AG09319 (cell line): ENCODE data around the gene TMC6.

Source experiments
- DNase-seq: peaks from one replicate; pipeline ENCODE4 v3.0.0-alpha.2; 2010; ENCODE audit warnings: low read depth; ENCODE audit errors: extremely low read depth
- TF ChIP-seq, protein P1 (sequence below): IDR thresholded peaks from 2 replicates; pipeline ENCODE4 v1.5.1; 2011; ENCODE audit warnings: low read depth, mild to moderate bottlenecking, inconsistent platforms, low read length, moderate library complexity

Gene TMC6

DNA sequence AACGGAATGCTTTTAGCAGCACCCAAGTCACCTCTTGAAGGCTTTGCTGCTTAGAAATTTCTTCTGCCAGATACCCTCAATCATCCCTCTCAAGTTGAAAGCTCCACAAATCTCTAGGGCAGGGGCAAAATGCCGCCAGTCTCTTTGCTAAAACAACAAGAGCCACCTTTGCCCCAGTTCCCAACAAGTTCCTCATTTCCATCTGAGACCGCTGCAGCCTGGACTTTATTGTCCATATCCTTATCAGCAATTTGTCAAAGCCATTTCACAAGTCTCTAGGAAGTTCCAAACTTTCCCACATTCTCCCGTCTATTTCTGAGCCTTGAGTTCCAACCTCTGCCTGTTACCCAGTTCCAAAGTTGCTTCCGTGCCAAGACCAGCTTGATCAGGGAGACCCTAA lies 27.4 kb downstream of the TMC6 start:
- no peak for DNase-seq
- TF ChIP-seq, protein P1, sequence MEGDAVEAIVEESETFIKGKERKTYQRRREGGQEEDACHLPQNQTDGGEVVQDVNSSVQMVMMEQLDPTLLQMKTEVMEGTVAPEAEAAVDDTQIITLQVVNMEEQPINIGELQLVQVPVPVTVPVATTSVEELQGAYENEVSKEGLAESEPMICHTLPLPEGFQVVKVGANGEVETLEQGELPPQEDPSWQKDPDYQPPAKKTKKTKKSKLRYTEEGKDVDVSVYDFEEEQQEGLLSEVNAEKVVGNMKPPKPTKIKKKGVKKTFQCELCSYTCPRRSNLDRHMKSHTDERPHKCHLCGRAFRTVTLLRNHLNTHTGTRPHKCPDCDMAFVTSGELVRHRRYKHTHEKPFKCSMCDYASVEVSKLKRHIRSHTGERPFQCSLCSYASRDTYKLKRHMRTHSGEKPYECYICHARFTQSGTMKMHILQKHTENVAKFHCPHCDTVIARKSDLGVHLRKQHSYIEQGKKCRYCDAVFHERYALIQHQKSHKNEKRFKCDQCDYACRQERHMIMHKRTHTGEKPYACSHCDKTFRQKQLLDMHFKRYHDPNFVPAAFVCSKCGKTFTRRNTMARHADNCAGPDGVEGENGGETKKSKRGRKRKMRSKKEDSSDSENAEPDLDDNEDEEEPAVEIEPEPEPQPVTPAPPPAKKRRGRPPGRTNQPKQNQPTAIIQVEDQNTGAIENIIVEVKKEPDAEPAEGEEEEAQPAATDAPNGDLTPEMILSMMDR = no peak

DNA sequence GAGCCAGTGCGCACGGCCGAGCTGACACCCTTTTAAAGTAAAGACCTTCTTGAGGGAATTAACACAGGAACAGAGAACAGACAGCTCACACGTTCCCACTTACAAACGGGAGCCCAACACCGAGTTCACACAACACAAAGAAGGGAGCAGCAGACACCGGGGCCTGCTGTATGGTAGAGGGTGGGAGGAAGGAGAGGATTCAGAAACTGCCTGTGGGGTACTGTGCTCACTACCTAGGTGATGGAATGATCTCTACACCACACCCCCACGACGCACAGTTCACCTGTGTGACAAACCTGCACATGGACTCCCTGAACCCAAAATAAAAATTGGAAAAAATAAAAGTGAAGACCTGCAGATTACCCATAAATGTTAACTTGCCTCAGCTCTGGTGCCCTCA lies 32.5 kb downstream of the TMC6 start:
- TF ChIP-seq, protein P1 = no peak
- DNase-seq = no peak

DNA sequence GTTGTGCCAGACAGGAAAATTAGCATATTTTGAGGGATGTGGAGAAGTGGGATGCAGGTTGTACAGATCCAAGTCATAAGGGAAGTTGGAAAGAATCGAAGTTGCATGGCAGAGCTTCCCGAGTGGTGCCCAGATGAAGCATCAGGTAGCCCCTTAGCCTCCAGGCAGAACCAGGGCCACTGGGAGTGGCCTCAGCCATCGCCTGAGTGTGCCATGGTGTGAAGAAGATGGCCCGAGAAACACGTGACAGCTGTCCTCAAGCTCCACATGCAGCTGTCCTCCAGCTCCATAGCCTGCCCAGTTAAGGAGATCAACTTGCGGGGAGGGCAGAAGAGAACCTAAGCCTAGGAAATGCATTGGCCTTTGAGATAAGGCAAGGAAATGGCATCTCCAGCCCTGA lies 33.5 kb downstream of the TMC6 start:
- no peak for DNase-seq
- TF ChIP-seq, protein P1 = no peak

DNA sequence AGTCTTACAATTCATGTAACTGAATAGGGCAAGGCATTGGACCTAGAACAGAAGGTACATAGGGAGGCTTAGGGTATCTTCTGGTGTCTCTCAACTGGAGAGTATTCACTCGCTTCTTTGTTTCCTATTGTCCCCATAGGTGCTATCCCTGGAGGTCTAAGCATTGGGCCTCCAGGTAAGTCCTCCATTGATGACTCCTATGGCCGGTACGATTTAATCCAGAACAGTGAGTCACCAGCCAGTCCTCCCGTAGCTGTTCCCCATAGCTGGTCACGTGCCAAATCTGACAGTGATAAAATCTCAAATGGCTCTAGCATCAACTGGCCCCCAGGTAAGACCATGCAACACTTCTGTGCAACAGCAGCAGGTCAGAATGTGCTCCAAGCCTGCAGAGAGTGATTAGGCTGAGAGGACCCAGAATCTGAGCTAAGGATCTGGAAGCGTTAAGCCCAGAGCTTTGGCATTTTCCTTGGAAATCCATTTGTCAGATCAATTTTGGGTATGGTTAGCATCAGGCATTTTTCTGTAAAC lies 35.7 kb downstream of the TMC6 start:
- DNase-seq = no peak
- TF ChIP-seq, protein P1 = no peak

DNA sequence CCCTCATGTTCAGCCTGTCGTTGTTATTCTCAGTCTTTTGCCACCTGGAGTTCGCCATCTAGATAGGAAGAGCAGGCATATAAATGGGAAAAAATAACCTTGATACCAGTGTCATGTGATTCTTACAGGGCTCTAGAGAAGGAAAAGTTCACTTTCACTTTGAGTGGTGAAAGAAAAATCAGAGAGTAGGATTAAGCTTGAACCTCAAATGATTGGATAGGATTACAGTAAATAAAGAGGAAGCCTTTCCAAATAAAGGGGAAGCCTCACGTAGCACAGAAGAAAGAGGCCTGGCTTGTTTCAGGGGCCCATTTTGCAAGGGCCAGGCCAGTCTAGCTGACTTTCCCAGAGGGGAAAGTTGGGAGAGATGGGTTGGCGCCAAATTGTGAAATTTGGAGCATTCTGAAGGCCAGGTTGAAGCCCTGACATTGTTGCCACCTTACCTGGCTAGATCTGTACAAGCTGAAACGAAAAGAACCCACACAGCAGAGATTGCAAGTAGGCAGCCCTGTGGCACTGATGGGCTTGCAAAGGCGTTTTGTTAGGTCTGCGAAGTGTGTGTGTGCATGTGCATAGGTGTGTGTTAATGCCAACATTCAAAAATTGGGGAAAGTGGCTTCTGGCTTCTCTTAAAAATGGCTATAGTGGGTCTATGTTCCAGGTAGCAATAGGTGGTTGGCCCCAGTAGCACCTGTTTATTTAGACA lies 38.8 kb downstream of the TMC6 start:
- no peak for DNase-seq
- TF ChIP-seq, protein P1 = no peak

DNA sequence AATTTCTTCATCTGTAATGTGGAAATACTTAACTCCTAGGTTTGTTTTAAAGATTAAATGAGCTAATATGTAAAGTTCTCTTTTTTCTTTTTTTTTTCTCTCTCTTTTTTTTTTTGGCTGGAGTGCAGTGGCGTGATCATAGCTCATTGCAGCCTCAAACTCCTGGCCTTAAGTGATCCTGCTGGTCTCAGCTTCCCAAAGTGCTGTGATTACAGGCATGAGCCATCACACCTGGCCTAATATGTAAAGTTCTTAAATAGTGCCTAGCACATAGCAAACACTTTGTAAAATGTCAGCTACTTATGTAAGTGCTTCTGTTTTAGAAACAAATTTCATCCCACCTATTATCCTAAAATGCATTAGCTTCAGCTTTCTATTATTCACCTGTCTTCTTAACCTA lies 40.0 kb downstream of the TMC6 start:
- TF ChIP-seq, protein P1 = no peak
- DNase-seq = no peak

DNA sequence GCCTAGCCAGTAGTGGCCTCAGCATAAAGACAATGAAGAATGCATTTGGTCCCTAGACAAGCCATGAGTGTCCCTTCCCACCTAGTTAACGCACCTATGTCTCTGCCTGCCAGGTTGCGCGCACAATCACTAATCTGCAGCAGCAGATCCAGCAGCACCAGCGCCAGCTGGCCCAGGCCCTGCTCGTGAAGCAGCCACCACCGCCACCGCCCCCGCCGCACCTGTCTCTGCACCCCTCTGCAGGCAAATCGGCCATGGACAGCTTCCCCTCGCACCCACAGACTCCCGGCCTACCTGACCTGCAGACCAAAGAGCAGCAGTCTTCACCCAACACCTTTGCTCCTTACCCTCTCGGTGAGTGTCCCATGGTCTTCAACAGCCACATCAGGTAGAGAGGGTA lies 41.8 kb downstream of the TMC6 start:
- DNase-seq = no peak
- TF ChIP-seq, protein P1 = no peak
